ENCODE results near the gene TMA7. TPM values are rescaled to one million over a fixed set of nuclear protein-coding genes. Genes with fewer than 3 reads are reported as not detected.
A peak's percentile ranks its signal among the peaks of the same experiment; 100 is the strongest.

Gene TMA7
- total RNA-seq, 1 donor from 2014 or later, result 326 TPM

GRCh38 chr3:48426401-48426909 is 13.6 kb upstream of the TMA7 start:
- no peaks in the 10 kb centered on the region for H3K9me3 Mint-ChIP-seq (ENCODE audit: unreplicated experiment)
- no peak for TF ChIP-seq CTCF (IDR thresholded peaks at IDR 0.05; ENCODE audit: unreplicated experiment)
- no peak overlapping the region for H3K4me3 Mint-ChIP-seq (ENCODE audit: unreplicated experiment)
- H3K27ac Mint-ChIP-seq (ENCODE audit: unreplicated experiment), result no peak overlapping the region
- peaks cover 26% of the 10 kb centered on the region for H3K27me3 Mint-ChIP-seq (ENCODE audit: unreplicated experiment)
- H3K4me1 Mint-ChIP-seq (ENCODE audit: unreplicated experiment), result peaks cover 30% of the 10 kb centered on the region
- no peak for DNase-seq (ENCODE audit: low spot score)
- H3K36me3 Mint-ChIP-seq (ENCODE audit: low read depth, unreplicated experiment), result peaks cover 15% of the 10 kb centered on the region

GRCh38 chr3:48426944-48427629 is 13.0 kb upstream of the TMA7 start:
- Mint-ChIP-seq H3K4me3 (ENCODE audit: unreplicated experiment) (peak overlapping the region; percentile 11), H3K27ac (ENCODE audit: unreplicated experiment) (peak overlapping the region; percentile 39)

GRCh38 chr3:48427630-48427962 is 12.5 kb upstream of the TMA7 start:
- TF ChIP-seq CTCF (IDR thresholded peaks at IDR 0.05; ENCODE audit: unreplicated experiment), result no peak
- Mint-ChIP-seq H3K27ac (ENCODE audit: unreplicated experiment) (no peak overlapping the region), H3K27me3 (ENCODE audit: unreplicated experiment) (peaks cover 24% of the 10 kb centered on the region), H3K4me1 (ENCODE audit: unreplicated experiment) (peaks cover 34% of the 10 kb centered on the region), H3K36me3 (ENCODE audit: low read depth, unreplicated experiment) (peaks cover 20% of the 10 kb centered on the region), H3K4me3 (ENCODE audit: unreplicated experiment) (peak overlapping the region; percentile 79), H3K9me3 (ENCODE audit: unreplicated experiment) (no peaks in the 10 kb centered on the region)
- no peak for DNase-seq (ENCODE audit: low spot score)

More at GRCh38 chr3:48426944-48427629, 13.0 kb upstream of the TMA7 start:
- Mint-ChIP-seq H3K4me1 (ENCODE audit: unreplicated experiment) (peaks cover 34% of the 10 kb centered on the region), H3K36me3 (ENCODE audit: low read depth, unreplicated experiment) (peaks cover 15% of the 10 kb centered on the region), H3K9me3 (ENCODE audit: unreplicated experiment) (no peaks in the 10 kb centered on the region), H3K27me3 (ENCODE audit: unreplicated experiment) (peaks cover 24% of the 10 kb centered on the region)
- TF ChIP-seq CTCF (IDR thresholded peaks at IDR 0.05; ENCODE audit: unreplicated experiment), result no peak
- no peak for DNase-seq (ENCODE audit: low spot score)

GRCh38 chr3:48428088-48428571 is 11.9 kb upstream of the TMA7 start:
- Mint-ChIP-seq H3K4me3 (ENCODE audit: unreplicated experiment) (peak overlapping the region; percentile 79), H3K9me3 (ENCODE audit: unreplicated experiment) (no peaks in the 10 kb centered on the region), H3K4me1 (ENCODE audit: unreplicated experiment) (peaks cover 34% of the 10 kb centered on the region), H3K27ac (ENCODE audit: unreplicated experiment) (peak overlapping the region; percentile 64), H3K27me3 (ENCODE audit: unreplicated experiment) (peaks cover 23% of the 10 kb centered on the region), H3K36me3 (ENCODE audit: low read depth, unreplicated experiment) (peaks cover 16% of the 10 kb centered on the region)
- no peak for TF ChIP-seq CTCF (IDR thresholded peaks at IDR 0.05; ENCODE audit: unreplicated experiment)
- no peak for DNase-seq (ENCODE audit: low spot score)
